ENCODE data around the gene GOLGA3. TPM values are rescaled to one million over a fixed set of nuclear protein-coding genes. Genes with fewer than 3 reads are reported as not detected.
"Not testable (repeated sequence)": the region's sequence is repeated elsewhere in the genome, so short reads cannot be mapped to it uniquely, and the experiment has no call there.

The GOLGA3 gene
- total and polyA plus RNA-seq, 10 of the 15 experiments (the other 5 are each of a cell fraction or from before 2014, with no cell fraction given) = 2.0 to 42.7 (median 15.2) TPM

DNA sequence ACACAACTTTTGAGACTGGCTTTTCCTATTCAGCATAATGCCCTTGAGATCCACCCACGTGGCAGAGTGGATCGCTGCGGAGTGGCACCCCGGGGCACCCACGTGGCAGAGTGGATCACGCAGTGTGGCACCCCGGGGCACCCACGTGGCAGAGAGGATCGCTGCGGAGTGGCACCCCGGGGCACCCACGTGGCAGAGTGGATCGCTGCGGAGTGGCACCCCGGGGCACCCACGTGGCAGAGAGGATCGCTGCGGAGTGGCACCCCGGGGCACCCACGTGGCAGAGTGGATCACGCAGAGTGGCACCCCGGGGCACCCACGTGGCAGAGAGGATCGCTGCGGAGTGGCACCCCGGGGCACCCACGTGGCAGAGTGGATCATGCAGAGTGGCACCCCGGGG lies 69.8 kb downstream of the GOLGA3 start:
- H3K36me3 ChIP-seq (ENCODE audit: control insufficient read depth in 2 of 2, insufficient read depth in 2 of 2, low read length in 1 of 2); intact Hi-C loops (cut with micrococcal nuclease; ENCODE audit: unreplicated experiment); SMC1A ChIA-PET (ENCODE audit: uncharacterized antibody, unreplicated experiment); H4K20me1 ChIP-seq (ENCODE audit: control insufficient read depth, insufficient read depth); H3K9ac ChIP-seq (ENCODE audit: control insufficient read depth, insufficient read depth, low read length); H2AFZ ChIP-seq (ENCODE audit: control insufficient read depth, low read depth, low read length); H3K4me3 ChIP-seq; DNase-seq (ENCODE audit: low read depth, low spot score); H3K27me3 ChIP-seq (replicated peaks in 1 of 2; ENCODE audit: control insufficient read depth in 2 of 2, insufficient read depth in 2 of 2, low read length in 1 of 2); ATAC-seq; FAIRE-seq; H3K27ac ChIP-seq (ENCODE audit: control insufficient read depth, insufficient read depth); H3K4me2 ChIP-seq (ENCODE audit: control insufficient read depth, insufficient read depth); in situ Hi-C loops (cut with MboI); H3K9me3 ChIP-seq (replicated peaks; ENCODE audit: control insufficient read depth, insufficient read depth, low read length); BruUV-seq (replicated peaks); RAD21 ChIA-PET (ENCODE audit: unreplicated experiment); H3K4me1 ChIP-seq (ENCODE audit: control insufficient read depth, insufficient read depth, low read length): not testable (repeated sequence)
- ChIA-PET POLR2A (interaction anchor here (1.0 kb wide), 1 partner anchor 14 kb away, joined by 7 read pairs; no protein-coding TSS in a partner anchor), CTCF (interaction anchor here (0.6 kb wide), 2 partner anchors 270 to 422 kb away, joined by 3 read pairs; partner anchors contain the start of gene ZNF268)
- 87% methylated on average over 22 of the region's 28 CpGs for WGBS (ENCODE audit: insufficient coverage, insufficient replicate concordance, low lambda C conversion rate, missing lambda C conversion rate)
- H3K79me2 ChIP-seq (ENCODE audit: control insufficient read depth, insufficient read depth, low read length) = peaks cover 55% of the 10 kb centered on the region

DNA sequence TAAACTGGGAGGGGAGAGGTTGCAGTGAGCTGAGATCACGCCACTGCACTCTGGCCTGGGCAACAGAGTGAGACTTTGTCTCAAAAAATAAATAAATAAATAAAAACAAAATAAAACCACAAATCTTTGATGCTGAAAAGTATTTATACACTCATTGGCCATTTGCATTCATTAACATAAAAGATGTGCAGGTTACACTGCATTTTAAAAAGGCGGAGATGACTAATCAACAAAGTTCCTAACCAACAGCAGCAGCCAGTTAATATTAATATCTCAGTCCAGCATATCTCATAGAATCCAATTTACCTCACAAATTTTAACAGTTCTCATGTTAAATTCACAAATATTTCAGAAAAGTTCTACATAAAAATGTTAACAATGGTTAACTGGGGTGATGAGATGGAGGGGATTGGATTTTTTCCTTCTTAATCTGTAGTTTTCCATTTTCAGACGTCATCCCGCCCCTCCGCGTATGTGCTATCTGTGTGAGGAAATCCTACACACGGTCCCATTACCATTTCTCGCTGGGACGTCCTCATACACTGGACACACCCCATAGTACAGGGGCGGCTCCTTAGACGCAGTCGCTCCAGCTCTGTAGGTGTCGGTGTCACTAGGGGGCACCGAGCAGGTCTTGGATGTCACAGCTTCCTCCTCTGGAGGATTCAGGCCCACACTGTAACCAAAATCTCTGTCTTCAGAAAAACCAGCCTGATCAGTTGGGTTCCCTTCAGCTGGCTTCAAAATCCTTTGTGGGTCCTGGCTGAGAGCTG lies 74.3 kb downstream of the GOLGA3 start:
- H3K4me3 ChIP-seq = no peak overlapping the region
- H4K20me1 ChIP-seq (ENCODE audit: control insufficient read depth, insufficient read depth) = no peaks in the 10 kb centered on the region
- RAD21 ChIA-PET (ENCODE audit: unreplicated experiment) = no interaction called here
- POLR2A ChIA-PET = interaction anchor here (1.4 kb wide), 1 partner anchor 10 kb away, joined by 3 read pairs; no protein-coding TSS in a partner anchor
- ATAC-seq (peak; percentile 53), DNase-seq (ENCODE audit: low read depth, low spot score) (no peak), FAIRE-seq (no peak)
- H3K9ac ChIP-seq (ENCODE audit: control insufficient read depth, insufficient read depth, low read length) = no peak overlapping the region
- H3K27ac ChIP-seq (ENCODE audit: control insufficient read depth, insufficient read depth) = no peak overlapping the region
- H3K36me3 ChIP-seq (ENCODE audit: control insufficient read depth in 2 of 2, insufficient read depth in 2 of 2, low read length in 1 of 2) = peaks cover 8 to 32% of the 10 kb centered on the region in 2 experiments
- no TSS peak for BruUV-seq (replicated peaks)
- no peak overlapping the region for H3K4me2 ChIP-seq (ENCODE audit: control insufficient read depth, insufficient read depth)
- no peaks in the 10 kb centered on the region for H3K4me1 ChIP-seq (ENCODE audit: control insufficient read depth, insufficient read depth, low read length)
- H3K9me3 ChIP-seq (replicated peaks; ENCODE audit: control insufficient read depth, insufficient read depth, low read length) = no peaks in the 10 kb centered on the region
- TF ChIP-seq TARDBP (IDR thresholded peaks at IDR 0.05; ENCODE audit: borderline replicate concordance) = no peak
- TF ChIP-seq, protein P1, sequence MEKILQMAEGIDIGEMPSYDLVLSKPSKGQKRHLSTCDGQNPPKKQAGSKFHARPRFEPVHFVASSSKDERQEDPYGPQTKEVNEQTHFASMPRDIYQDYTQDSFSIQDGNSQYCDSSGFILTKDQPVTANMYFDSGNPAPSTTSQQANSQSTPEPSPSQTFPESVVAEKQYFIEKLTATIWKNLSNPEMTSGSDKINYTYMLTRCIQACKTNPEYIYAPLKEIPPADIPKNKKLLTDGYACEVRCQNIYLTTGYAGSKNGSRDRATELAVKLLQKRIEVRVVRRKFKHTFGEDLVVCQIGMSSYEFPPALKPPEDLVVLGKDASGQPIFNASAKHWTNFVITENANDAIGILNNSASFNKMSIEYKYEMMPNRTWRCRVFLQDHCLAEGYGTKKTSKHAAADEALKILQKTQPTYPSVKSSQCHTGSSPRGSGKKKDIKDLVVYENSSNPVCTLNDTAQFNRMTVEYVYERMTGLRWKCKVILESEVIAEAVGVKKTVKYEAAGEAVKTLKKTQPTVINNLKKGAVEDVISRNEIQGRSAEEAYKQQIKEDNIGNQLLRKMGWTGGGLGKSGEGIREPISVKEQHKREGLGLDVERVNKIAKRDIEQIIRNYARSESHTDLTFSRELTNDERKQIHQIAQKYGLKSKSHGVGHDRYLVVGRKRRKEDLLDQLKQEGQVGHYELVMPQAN (conservative IDR thresholded peaks at IDR 0.05) = no peak
- TF ChIP-seq MYB (IDR thresholded peaks at IDR 0.05; ENCODE audit: borderline replicate concordance, low read depth, low read length) = no peak
- TF ChIP-seq CREB1 (IDR thresholded peaks at IDR 0.05; ENCODE audit: low read depth) = no peak
- CTCF ChIA-PET = interaction anchor here (1.6 kb wide), 1 partner anchor 23 kb away, joined by 4 read pairs; no protein-coding TSS in a partner anchor
- in situ Hi-C loops (cut with MboI) = no loop called here
- SMC1A ChIA-PET (ENCODE audit: uncharacterized antibody, unreplicated experiment) = interaction anchor here (2.0 kb wide), 1 partner anchor 13 kb away, joined by 4 read pairs; no protein-coding TSS in a partner anchor
- H3K79me2 ChIP-seq (ENCODE audit: control insufficient read depth, insufficient read depth, low read length) = peaks cover 35% of the 10 kb centered on the region
- H2AFZ ChIP-seq (ENCODE audit: control insufficient read depth, low read depth, low read length) = no peak overlapping the region
- no peaks in the 10 kb centered on the region for H3K27me3 ChIP-seq (replicated peaks in 1 of 2; ENCODE audit: control insufficient read depth in 2 of 2, insufficient read depth in 2 of 2, low read length in 1 of 2)
- intact Hi-C loops (cut with micrococcal nuclease; ENCODE audit: unreplicated experiment) = no loop called here
- 99% methylated on average over 14 of the region's 14 CpGs for WGBS (ENCODE audit: insufficient coverage, insufficient replicate concordance, low lambda C conversion rate, missing lambda C conversion rate)

Measured in GM12878 (cell line).